ENCODE data around the gene IPO5.
"Not testable (repeated sequence)": the region's sequence is repeated elsewhere in the genome, so short reads cannot be mapped to it uniquely, and the experiment has no call there.

Gene IPO5

DNA sequence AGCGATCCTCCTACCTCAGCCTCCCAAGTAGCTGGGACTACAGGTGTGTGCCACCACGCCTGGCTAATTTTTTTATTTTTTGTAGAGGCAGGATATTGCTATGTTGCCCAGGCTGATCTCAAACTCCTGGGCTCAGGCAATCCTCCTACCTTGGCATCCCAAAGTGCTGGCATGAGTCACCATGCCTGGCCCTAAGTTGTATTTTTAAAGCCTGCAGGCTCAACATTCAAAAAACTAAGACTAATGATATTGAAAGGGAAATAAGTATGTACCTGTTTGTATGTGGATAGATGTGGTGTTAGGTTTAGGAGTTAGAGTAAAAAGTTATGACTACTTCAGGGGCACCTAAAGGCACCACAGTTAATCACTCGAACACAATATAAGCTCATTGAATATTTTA lies 5.4 kb upstream of the IPO5 start:
- FAIRE-seq (no peak), DNase-seq (ENCODE audit: low spot score) (no peak)

- not testable (repeated sequence) for DNase-seq (ENCODE audit: low spot score); FAIRE-seq
These were observed 4.2 kb upstream of the IPO5 start for GRCh38 chr13:97949316-97949715.

DNA sequence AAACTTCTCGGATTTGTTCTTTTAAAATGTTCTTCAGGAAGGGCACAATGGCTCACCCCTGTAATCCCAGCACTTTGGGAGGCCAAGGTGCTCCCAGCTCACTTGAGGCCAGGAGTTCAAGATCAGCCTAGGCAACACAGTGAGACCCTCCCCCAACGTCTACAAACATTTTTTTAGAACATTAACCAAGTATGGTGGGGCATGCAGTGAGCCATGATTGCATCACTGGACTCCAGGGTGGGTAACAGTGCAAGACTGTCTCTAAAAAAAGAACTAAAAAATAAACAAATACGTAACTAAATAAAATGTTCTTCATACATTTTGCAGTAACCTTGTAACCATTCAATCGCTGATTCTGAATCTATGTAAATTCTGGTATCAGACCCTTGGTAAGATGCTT lies 2.1 kb upstream of the IPO5 start:
- FAIRE-seq (no peak), DNase-seq (ENCODE audit: low spot score) (no peak)

DNA sequence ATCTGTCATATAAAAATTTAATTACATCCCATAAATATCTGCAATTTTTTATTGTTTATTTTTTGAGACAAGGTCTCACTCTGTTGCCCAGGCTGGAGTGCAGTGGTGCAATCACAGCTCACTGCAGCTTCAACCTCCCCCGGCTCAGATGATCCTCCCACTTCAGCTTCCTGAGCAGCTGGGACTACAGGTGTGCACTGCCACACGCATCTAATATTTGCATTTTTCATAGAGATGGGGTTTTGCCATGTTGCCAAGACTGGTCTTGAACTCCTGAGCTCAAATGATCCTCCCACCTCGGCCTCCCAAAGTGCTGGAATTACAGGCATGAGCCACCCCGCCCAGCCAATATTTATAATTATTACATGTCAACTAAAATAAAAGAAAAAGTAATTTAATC lies 644 bp upstream of the IPO5 start:
- DNase-seq (ENCODE audit: low spot score); FAIRE-seq: not testable (repeated sequence)

DNA sequence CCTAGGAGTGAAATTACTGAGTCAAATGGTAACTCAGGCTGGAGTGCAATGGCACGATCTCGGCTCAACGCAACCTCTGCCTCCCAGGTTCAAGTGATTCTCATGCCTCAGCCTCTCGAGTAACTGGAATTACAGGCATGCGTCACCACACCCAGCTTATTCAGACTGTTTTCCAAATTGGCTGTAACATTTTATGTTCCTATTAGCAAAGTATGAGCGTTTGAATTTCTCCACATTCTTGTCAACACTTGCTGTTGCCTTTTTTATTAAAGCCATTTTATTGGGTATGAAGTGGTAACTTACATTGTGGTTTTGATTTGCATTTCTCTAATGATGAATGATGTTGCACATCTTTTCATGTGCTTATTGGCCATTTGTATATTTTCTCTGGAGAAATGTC lies 7.9 kb downstream of the IPO5 start:
- no peak for FAIRE-seq
- no peak for DNase-seq (ENCODE audit: low spot score)

DNA sequence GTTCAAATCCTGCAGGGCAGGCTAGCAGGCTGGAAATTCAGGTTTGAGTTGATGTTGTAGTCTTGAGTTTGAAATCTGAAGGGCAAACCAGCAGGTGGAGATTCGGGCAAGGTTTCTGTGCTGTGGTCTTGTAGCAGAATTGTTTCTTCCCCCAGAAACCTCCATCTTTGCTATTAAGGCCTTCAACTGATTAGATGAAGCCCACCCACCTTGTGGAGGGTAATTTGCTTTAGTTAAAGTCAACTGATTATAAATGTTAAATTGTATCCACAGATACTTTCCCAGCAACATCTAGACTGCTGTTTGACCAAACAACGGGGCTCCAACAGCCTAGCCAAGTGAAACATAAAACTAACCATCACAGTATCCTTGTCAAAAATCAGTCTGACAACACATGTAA lies 9.4 kb downstream of the IPO5 start:
- FAIRE-seq (no peak), DNase-seq (ENCODE audit: low spot score) (no peak)

DNA sequence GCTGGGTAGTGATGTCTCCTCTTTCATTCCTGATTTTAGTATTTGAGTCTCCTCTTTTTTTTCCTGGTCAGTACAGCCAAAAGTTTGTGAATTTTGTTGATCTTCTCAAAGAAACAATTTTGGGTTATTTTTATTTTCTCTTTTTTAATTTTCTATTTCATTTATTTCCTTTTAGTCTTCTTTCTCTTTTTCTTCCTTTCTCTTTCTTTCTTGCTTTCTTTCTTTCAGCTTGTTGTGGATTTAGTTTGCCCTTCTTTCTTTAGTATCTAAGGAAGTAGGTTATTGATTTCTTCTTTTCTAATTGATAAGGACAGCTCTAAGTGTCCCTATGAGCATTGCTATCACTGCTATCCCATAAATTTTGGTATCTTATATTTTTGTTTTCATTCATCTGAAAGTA lies 13.8 kb downstream of the IPO5 start:
- no peak for DNase-seq (ENCODE audit: low spot score)
- FAIRE-seq = no peak

- DNase-seq (ENCODE audit: low spot score) = no peak
- no peak for FAIRE-seq
These were observed 14.5 kb downstream of the IPO5 start for GRCh38 chr13:97967948-97968347.

DNA sequence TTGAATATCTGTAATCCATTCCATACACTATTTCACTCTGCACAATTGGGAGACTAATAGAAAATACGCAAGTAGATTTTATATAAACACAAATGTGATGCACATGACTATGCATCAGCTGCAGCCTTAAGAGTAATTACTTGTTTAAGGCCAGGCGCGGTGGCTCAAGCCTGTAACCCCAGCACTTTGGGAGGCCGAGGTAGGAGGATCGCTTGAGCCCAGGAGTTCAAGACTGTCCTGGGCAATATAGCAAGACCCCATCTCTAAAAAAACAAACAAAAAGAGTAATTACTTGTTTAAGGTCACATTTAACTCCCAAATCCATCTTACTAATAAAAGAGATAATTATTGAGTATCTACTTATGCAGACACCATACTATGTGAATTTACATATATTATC lies 18.0 kb downstream of the IPO5 start:
- FAIRE-seq = no peak

GRCh38 chr13:97974773-97975172 lies 21.3 kb downstream of the IPO5 start:
- no peak for FAIRE-seq
- DNase-seq (ENCODE audit: low spot score) = no peak

More for the DNA sequence above, 18.0 kb downstream of the IPO5 start:
- no peak for DNase-seq (ENCODE audit: low spot score)

GRCh38 chr13:97975280-97975847 lies 21.9 kb downstream of the IPO5 start:
- DNase-seq (ENCODE audit: low spot score) = no peak
- FAIRE-seq = no peak

GRCh38 chr13:97975848-97976609 lies 22.6 kb downstream of the IPO5 start:
- FAIRE-seq (no peak), DNase-seq (ENCODE audit: low spot score) (peak; percentile 92)

DNA sequence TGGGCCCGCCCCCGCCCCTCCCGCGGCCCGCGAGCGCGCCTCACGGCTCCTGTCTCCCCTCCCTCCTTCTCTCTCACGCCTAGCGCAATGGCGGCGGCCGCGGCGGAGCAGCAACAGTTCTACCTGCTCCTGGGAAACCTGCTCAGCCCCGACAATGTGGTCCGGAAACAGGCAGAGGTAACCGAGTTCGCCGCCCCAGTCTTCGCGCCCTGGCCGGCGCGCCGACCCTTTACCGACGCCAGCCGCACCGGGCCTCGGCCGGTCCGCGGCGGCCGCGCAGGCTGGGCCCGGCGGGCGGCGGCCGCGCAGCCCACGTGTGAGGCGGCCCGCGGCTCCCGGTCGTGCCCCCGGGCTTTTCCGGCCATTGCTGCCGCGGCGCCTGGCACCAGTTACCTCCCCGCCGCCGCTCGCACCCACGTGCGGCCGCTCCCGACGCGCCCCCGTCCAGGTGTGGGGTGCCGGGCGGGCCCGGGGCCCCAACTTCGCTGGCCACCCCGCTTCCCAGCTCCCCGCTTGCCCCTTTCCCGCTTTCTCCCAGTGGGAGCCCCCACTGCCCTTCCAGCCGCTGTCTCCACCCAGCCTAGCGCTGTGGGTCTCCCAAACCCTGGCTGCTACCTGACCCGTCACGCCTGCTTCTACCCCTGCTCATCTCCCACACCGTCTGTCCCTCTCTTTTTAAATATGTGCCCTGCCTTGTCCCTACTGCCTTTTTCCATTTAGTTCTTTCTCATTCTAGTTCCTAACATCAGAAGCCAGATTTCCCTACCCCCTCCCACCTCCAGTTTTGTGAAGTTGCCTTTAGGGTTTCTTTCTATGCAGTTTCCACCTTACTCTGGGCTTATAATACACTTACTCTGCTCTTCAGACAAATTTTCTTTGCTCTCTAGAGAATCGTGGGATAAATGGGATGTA lies 23.4 kb downstream of the IPO5 start:
- FAIRE-seq (no peak), DNase-seq (ENCODE audit: low spot score) (peak; percentile 38)

DNA sequence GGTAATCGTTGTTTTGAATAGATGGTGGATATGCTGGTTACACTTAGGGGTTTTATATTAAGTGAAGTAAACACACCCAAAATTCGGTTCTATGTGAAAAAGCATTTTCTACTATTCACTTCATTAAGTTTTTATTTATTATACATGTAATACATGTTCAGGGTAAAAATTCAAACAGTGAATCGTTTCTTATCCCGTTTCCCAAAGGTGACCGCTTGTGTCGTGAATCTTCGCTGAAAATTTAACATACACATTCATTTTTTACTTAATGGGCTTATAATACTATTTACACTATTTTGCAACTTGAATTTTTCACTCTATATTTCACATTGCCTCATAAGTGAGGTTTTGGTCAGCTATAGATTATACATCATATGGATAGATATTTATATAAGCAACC lies 24.5 kb downstream of the IPO5 start:
- FAIRE-seq = no peak
- DNase-seq (ENCODE audit: low spot score) = no peak

DNA sequence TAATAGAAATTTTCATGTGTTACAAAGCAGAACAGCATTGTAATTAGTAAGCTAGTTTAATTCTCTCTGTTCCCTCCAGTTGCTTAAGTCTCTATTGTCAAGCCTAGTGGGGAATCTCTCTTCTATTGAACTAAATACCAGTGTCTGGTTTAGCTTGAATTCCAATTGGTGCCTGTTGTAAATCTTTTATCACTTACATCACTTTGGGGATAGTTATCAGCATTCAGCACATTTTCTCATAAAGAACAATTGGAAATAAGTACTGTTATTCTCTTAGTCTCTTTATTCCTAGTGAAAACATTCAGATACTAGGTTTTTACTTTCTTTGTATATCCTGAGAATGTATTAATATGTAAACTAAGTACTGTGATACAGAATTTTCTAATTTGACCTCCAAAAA lies 25.2 kb downstream of the IPO5 start:
- FAIRE-seq (no peak), DNase-seq (ENCODE audit: low spot score) (no peak)

GRCh38 chr13:97979051-97979450 lies 25.6 kb downstream of the IPO5 start:
- no peak for DNase-seq (ENCODE audit: low spot score)
- FAIRE-seq = no peak

GRCh38 chr13:97979556-97979955 lies 26.1 kb downstream of the IPO5 start:
- no peak for FAIRE-seq
- DNase-seq (ENCODE audit: low spot score) = no peak

- DNase-seq (ENCODE audit: low spot score) = no peak
- FAIRE-seq = no peak
These were observed 28.8 kb downstream of the IPO5 start for GRCh38 chr13:97982286-97982685.

- FAIRE-seq (no peak), DNase-seq (ENCODE audit: low spot score) (no peak)
These were observed 33.4 kb downstream of the IPO5 start for GRCh38 chr13:97986835-97987234.

DNA sequence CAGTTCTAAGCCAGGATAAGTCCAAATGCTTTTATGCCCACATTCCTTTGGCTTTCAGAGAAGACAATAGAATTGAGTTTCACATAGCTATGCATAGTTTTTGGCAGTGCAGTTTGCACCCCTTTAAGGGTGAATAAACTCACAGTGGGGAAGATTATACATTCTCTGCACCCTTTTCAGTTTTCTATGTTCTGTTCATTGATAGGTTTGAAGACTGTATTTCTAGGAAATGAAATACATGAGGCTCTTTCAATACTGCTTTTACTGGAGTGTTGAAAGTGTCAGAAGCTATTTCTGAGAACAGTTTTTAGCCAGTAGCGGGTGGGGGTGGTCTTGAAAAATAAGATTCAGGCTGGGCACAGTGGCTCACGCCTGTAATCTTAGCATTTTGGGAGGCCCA lies 46.2 kb downstream of the IPO5 start:
- FAIRE-seq = no peak

GRCh38 chr13:98004107-98004506 lies 50.6 kb downstream of the IPO5 start:
- no peak for DNase-seq (ENCODE audit: low spot score)
- FAIRE-seq = no peak

More for the DNA sequence above, 46.2 kb downstream of the IPO5 start:
- no peak for DNase-seq (ENCODE audit: low spot score)

- FAIRE-seq; DNase-seq (ENCODE audit: low spot score): not testable (repeated sequence)
These were observed 51.5 kb downstream of the IPO5 start for GRCh38 chr13:98004997-98005396.
